Prostate gland (tissue), 2 donors: Measurements from ENCODE around the gene MEMO1.

Experiments
- CTCF ChIP-seq, 4 experiments: fragments of 200-600 bp in 2 of 4; fragments of 450-650 bp in 2 of 4; sonication (generic) in 2 of 4; IDR thresholded peaks; 1 replicate in 3 of 4; 2 replicates in 1 of 4; pipeline ENCODE4 v1.5.1; 2016 to 2019; ENCODE audit warnings: antibody characterized with exemption in 4 of 4, mild to moderate bottlenecking in 2 of 4, moderate library complexity in 2 of 4
- POLR2A ChIP-seq: fragments of 450-650 bp; IDR thresholded peaks from one replicate; pipeline ENCODE4 v1.6.1; 2016; ENCODE audit warnings: antibody characterized with exemption, mild to moderate bottlenecking

- TF ChIP-seq POLR2A, result no peak
- TF ChIP-seq CTCF (IDR thresholded peaks at IDR 0.05), result no peak
Observed at GRCh38 chr2:31986906-31987305, 23.9 kb downstream of the MEMO1 start.
